ENCODE results near the gene IMMP2L. TPM values are rescaled to one million over a fixed set of nuclear protein-coding genes. Genes with fewer than 3 reads are reported as not detected.

The IMMP2L gene
- polyA plus RNA-seq, 2 of the 4 experiments (the other 2 are of a cell fraction) = 16.1 to 23.8 TPM

DNA sequence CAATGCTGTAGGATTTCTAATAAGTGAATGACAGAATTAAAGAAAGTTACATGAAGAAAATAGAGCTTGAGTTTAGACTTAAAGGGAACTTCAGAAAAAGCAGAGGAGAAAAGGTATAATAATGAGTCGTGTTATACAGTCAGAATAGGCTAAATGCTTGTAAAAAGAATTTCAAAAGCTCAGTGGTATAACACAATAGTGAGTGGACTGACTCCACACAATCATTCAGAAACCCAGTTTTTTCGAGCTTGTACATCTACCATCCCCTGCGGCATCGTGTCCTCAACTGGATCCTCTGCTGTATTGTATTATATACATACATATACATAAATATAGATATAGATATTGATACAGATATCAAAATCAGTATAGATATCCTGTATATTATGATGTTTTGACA, 52.2 kb downstream of the IMMP2L start:
- Histone ChIP-seq H3K4me3 (no peak overlapping the region), H3K27ac (peak overlapping the region; percentile 65 to 83; a peak in 5 of 6 replicates), H3K4me2 (peak overlapping the region; percentile 13; the same call in 1 of the 3 replicates), H3K4me1 (peaks cover 30% of the 10 kb centered on the region), H3K9me3 (peaks cover 14% of the 10 kb centered on the region)
- ATAC-seq = no peak; a peak in 1 of 6 replicates
- ChIA-PET CTCF (interaction anchor here (1.7 kb wide), 1 partner anchor 11 kb away, joined by 7 read pairs; no protein-coding TSS in a partner anchor), POLR2A (no interaction called here)
- DNase-seq (ENCODE audit: low read depth in 1 of 2, low spot score in 1 of 2) = no peak
- FAIRE-seq = no peak
- 89% methylated on average over 4 of the region's 4 CpGs for WGBS (ENCODE audit: missing lambda C conversion rate)
- TF ChIP-seq HDAC2 (IDR thresholded peaks at IDR 0.05) (no peak), FOSB (CRISPR knock-in tag; IDR thresholded peaks at IDR 0.05) (no peak), CBX8 (IDR thresholded peaks at IDR 0.05) (no peak), RFX5 (IDR thresholded peaks at IDR 0.05) (no peak), HEYL (CRISPR knock-in tag; IDR thresholded peaks at IDR 0.05) (no peak), HOXB13 (CRISPR knock-in tag; IDR thresholded peaks at IDR 0.05; ENCODE audit: low read depth) (no peak), SMC3 (IDR thresholded peaks at IDR 0.05) (no peak), FOXS1 (CRISPR knock-in tag; IDR thresholded peaks at IDR 0.05) (no peak), ZC3H11A (IDR thresholded peaks at IDR 0.05) (no peak), RARB (CRISPR knock-in tag; IDR thresholded peaks at IDR 0.05) (no peak), CBX2 (IDR thresholded peaks at IDR 0.05; ENCODE audit: borderline replicate concordance, low read depth) (no peak), KDM5A (IDR thresholded peaks at IDR 0.05) (no peak), PHF8 (IDR thresholded peaks at IDR 0.05; ENCODE audit: borderline replicate concordance, low read depth) (no peak), ZSCAN20 (CRISPR knock-in tag; IDR thresholded peaks at IDR 0.05) (no peak)
- TF ChIP-seq, protein P1, sequence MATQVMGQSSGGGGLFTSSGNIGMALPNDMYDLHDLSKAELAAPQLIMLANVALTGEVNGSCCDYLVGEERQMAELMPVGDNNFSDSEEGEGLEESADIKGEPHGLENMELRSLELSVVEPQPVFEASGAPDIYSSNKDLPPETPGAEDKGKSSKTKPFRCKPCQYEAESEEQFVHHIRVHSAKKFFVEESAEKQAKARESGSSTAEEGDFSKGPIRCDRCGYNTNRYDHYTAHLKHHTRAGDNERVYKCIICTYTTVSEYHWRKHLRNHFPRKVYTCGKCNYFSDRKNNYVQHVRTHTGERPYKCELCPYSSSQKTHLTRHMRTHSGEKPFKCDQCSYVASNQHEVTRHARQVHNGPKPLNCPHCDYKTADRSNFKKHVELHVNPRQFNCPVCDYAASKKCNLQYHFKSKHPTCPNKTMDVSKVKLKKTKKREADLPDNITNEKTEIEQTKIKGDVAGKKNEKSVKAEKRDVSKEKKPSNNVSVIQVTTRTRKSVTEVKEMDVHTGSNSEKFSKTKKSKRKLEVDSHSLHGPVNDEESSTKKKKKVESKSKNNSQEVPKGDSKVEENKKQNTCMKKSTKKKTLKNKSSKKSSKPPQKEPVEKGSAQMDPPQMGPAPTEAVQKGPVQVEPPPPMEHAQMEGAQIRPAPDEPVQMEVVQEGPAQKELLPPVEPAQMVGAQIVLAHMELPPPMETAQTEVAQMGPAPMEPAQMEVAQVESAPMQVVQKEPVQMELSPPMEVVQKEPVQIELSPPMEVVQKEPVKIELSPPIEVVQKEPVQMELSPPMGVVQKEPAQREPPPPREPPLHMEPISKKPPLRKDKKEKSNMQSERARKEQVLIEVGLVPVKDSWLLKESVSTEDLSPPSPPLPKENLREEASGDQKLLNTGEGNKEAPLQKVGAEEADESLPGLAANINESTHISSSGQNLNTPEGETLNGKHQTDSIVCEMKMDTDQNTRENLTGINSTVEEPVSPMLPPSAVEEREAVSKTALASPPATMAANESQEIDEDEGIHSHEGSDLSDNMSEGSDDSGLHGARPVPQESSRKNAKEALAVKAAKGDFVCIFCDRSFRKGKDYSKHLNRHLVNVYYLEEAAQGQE (IDR thresholded peaks at IDR 0.05) = no peak
- TF ChIP-seq, protein P2, sequence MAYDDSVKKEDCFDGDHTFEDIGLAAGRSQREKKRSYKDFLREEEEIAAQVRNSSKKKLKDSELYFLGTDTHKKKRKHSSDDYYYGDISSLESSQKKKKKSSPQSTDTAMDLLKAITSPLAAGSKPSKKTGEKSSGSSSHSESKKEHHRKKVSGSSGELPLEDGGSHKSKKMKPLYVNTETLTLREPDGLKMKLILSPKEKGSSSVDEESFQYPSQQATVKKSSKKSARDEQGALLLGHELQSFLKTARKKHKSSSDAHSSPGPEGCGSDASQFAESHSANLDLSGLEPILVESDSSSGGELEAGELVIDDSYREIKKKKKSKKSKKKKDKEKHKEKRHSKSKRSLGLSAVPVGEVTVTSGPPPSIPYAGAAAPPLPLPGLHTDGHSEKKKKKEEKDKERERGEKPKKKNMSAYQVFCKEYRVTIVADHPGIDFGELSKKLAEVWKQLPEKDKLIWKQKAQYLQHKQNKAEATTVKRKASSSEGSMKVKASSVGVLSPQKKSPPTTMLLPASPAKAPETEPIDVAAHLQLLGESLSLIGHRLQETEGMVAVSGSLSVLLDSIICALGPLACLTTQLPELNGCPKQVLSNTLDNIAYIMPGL (CRISPR knock-in tag; IDR thresholded peaks at IDR 0.05; ENCODE audit: borderline replicate concordance) = no peak
- TF ChIP-seq, protein P3, sequence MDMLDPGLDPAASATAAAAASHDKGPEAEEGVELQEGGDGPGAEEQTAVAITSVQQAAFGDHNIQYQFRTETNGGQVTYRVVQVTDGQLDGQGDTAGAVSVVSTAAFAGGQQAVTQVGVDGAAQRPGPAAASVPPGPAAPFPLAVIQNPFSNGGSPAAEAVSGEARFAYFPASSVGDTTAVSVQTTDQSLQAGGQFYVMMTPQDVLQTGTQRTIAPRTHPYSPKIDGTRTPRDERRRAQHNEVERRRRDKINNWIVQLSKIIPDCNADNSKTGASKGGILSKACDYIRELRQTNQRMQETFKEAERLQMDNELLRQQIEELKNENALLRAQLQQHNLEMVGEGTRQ (IDR thresholded peaks at IDR 0.05) = no peak

DNA sequence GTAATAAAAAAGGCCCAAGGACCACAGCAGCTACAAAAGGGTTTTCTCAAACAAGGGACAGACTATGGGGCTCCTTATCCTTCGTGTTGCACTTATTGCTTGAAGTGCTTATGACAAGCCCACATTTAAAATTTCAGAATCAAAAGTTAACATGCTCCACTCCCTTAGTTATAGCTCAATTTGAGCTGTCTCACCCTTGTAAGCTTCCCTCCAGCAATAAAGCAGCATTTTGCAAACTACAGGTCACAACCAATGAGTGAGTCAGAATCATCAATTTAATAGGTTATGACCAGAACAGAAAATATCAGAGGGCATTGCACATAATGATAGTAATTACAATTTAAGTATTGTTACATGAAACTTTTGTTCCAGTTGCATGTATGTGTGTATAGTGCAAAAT, 53.0 kb downstream of the IMMP2L start:
- Histone ChIP-seq H3K4me3 (no peak overlapping the region), H3K27ac (peak overlapping the region; percentile 50 to 76; a peak in 5 of 6 replicates), H3K4me2 (peak overlapping the region; percentile 13), H3K9me3 (peaks cover 14% of the 10 kb centered on the region), H3K4me1 (peaks cover 26% of the 10 kb centered on the region)
- ChIA-PET CTCF (interaction anchor here (1.1 to 1.4 kb wide), 3 partner anchors 8 to 221 kb away, joined by 3 to 4 read pairs (median 3); no protein-coding TSS in a partner anchor), POLR2A (interaction anchor here (1.2 kb wide), 1 partner anchor 10 kb away, joined by 4 read pairs; no protein-coding TSS in a partner anchor)
- TF ChIP-seq FOSL2 (IDR thresholded peaks at IDR 0.05) = no peak
- TF ChIP-seq FOSL2 (CRISPR knock-in tag; IDR thresholded peaks at IDR 0.05) = peak; percentile 26; the same call in 1 of the 2 replicates
- TF ChIP-seq TP53 (CRISPR knock-in tag; IDR thresholded peaks at IDR 0.05) = no peak
- no peak for TF ChIP-seq RARB (CRISPR knock-in tag; IDR thresholded peaks at IDR 0.05)
- 72% methylated on average over 1 of the region's 1 CpG for WGBS (ENCODE audit: missing lambda C conversion rate)
- DNase-seq (ENCODE audit: low read depth in 1 of 2, low spot score in 1 of 2) (no peak), ATAC-seq (no peak), FAIRE-seq (no peak)

All from A549 (cell line).